ENCODE data around the gene NPAS1.
"Not testable (repeated sequence)": the region's sequence is repeated elsewhere in the genome, so short reads cannot be mapped to it uniquely, and the experiment has no call there.

The NPAS1 gene

DNA sequence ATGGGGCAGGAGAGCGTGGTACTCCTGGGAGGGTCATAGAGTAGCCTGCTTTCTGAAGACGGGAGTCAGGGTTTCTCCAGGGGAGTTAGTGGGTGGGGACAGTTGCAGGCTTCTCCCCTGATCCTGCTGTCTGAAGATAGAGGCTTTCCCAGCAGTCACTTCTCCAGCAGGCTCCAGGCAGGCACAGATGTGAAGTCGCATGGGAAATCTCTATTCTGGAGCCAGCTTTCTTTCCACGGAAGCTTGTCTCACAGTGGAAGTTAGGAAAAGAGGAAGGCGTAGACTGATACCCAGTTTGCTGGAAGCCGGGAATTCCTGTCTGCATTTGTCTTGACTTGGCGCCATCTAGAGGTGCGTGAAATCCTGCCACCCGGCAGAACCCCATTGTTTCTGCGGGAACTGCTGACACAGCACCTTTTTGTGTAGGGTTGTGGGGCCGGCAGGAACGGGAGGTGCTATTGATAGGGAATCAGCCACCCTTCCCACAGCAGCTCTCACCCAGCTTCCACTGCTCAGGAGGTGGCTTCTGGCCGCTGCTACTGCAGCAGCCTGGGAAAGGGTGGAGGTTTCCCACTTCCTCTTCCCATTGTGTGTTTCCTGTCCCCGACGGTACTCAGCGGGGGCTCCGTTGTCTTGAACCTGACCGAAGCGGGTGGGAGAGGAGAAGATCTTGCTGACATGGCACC, 28.5 kb upstream of the NPAS1 start:
- in situ Hi-C loops (cut with MboI; ENCODE audit: low sequenced_read_pairs), result no loop called here

DNA sequence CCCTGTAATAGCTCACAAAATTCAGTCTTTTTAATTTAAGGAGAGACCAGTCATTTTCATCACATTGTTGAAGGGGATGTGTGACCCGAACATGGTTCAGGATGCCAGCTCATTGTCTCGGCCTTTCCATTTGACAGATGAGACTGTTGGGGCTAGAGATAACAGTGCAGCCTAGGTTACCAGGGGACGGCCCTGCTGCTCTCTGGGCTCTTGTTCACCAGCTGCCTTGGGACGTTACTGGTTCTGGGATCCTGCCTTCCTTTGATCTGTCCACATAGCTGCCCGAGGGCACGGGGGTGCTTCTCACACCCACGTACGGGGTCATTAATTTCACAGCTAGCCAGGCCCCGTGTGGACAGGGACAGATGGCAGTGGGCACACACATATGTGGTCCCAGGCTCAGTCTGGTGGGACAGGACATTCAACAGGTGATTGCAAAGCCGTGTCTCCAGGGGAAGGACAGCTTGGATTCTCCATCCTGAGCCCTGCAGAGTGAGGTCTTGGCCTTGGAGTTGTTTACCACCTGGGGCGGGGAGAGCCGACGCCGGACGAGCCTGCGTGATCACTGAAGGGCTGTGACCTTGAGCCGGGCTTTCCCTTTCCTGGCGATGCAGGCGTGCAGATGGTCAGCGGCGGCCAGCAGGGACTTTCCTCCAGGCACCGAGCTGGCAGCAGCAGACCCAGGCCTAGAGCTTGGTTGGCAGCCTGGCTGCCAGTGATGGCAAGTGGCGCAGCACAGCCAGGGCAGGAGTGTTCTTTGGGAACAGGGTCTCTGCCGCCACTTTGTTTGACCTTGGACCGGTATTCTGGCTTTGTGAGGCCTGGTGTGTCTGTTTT, 26.7 kb upstream of the NPAS1 start:
- in situ Hi-C loops (cut with MboI; ENCODE audit: low sequenced_read_pairs), result no loop called here

DNA sequence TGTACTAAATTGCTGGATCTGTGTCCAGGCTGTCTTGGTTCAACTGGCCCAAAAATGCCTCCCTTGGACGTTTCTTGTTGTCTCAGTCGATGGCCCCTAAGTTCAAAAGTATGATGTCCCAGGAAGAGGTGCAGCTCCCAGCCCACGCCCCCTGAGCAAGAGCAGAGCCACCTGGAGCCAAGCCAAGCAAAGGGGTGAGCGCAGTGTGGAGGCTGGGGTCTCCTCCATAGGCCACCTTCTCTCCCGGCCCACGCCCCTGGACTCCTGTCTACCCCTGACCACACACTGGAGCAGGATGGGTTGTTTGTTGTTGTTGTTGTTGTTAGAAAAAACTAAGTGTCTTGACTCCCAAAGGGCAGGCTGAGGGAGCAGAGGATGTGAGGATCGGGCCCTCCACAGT, 26.0 kb upstream of the NPAS1 start:
- in situ Hi-C loops (cut with MboI; ENCODE audit: low sequenced_read_pairs), result no loop called here

DNA sequence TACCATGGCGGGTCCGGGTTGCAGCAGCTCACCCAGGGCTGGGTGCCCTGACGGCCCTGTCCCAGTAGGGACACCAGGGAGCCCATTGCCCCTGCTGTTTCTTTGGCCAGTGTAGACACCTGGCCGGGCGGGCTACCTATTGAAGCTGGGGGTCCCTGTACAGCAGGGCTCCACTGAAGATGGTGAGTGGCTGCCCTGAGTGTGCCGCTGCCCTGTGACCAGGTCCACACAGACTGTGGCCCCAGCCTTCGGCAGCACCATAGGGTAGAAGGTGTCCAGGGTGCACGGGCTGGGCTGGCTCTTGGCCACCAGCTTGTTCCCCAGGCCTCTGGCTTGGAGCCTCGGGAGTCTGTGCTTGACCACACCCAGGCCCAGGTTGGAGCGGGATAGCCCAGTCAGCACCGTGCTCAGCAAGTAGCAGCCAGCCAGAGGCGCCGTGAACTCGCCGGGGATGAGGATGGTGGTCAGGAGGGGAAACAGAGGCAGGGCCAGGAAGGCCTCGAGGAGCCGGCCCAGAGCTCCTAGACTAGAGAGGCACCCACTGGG, 25.4 kb upstream of the NPAS1 start:
- in situ Hi-C loops (cut with MboI; ENCODE audit: low sequenced_read_pairs), result no loop called here

DNA sequence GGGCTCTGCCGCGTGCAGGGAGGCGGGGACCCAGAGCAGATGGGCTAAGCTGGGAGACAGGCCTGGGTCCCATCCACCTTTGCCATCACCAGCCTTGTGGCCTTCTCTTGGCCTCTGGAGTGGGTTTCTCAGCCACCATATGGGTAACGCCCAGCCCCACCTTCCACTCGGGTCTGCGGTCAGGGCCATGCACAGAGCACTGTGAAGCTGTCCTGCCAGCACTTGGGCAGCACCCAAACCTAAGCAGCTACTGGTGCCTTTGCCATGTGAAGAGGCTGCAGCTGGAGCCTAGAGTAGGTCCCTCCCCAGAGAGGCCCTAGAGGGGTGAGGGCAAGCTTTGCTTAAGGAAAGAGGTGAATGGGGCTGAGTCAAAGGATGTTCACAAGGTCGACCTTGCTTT, 24.1 kb upstream of the NPAS1 start:
- in situ Hi-C loops (cut with MboI; ENCODE audit: low sequenced_read_pairs), result no loop called here

DNA sequence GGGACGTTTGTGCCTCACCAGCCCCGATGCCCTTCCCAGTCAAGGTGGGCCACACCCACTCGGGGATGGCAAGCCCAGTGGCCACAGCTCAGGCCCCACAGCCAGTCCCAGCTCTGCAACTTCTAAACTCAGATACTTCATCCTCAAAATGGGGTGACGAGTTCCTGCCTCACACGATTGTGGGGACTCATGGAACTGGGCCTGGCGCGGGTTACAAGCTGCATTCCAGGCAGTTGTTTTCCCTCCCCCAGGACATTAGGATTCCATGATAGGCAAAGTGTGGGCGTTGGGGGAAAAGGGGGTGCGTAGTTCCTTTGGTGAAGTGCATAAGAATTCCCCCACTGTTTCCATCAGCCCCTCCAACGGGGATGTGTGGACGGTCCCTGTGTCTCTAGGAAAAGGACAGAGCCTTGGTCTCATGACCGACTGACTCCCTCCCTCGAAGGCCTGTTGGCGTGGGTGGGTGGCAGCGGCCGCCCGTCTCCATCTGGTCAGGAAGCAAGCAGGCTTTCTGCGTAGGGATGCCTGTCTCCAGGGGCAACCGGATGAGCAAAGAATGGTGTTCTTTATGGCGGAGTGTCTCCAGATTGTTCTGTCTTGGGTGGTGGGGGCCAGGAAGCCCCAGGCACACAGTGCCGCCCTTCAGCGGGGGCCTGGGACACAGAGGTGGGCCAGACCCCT, 21.1 kb upstream of the NPAS1 start:
- in situ Hi-C loops (cut with MboI; ENCODE audit: low sequenced_read_pairs), result no loop called here

DNA sequence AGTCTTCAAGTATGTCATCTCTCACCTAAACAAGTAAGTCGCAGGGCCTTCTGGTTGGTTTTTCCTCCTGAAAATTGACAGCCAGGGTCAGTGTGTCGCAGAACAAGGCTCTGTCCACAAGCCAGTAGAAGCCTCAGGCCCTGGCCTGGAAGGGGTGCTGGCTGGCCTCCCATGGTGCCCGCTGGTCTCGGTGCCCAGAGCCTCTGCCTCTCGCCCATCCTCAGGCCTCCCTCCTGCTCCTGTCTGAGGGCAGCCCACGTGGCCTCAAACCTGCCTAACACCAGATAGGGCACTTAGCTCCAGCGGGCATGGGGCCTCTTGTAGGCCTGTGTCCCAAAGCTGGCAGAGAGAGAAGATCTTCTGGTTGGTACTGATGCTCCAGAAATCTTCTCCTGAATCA, 20.3 kb upstream of the NPAS1 start:
- in situ Hi-C loops (cut with MboI; ENCODE audit: low sequenced_read_pairs), result no loop called here

DNA sequence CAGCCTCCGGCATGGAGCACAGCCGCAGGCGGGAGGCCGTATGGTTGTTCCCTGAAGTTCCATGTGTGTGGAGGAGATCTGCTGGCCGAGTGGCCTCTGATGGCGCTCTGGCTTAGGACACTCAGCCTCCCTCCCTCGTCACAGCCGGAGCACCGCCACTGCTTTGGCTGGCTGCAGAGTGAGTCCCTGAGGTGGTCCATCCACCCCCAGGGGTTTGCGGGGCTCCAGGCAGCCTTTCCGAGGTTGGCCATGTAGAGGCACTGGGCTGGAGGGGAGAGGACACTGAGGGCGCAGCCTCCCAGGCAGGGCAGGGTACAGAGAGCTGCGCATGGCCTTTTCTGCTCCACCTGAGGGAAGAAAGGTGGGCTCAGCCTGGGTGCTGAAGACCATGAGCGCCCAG, 19.8 kb upstream of the NPAS1 start:
- in situ Hi-C loops (cut with MboI; ENCODE audit: low sequenced_read_pairs), result no loop called here

DNA sequence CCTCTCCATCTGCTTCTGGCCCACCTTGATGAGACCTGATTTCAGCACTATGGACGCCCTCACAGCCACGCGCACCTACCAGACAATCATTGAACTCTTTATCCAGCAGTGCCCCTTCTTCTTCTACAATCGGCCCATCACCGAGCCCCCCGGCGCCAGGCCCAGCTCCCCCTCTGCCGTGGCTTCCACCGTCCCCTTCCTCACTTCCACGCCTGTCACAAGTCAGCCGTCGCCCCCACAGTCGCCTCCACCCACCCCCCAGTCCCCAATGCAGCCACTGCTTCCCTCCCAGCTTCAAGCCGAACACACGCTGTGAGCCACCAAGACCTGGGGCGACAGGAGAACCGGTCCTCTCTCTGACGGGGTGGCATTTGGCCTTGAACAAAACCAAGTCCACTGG, 19.3 kb upstream of the NPAS1 start:
- in situ Hi-C loops (cut with MboI; ENCODE audit: low sequenced_read_pairs), result no loop called here

DNA sequence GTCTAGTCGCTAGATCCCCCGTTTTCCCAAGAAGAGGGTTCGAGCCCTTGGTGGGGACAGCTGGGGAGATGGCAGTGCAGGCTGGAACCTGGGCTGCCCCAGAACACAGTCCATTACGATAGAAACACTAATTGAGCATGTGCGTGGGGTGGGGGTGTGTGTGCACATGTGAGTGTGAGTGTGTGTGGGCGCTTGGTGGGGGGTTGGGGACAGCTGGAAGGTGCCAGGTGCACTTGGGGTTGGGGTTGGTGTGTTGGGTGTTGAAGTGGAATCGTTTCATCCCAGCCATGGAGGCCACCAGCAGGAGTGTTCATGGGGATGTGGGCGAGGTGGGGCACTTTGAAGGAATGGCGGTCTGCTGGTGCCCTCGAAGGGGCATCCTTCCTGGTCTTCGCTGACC, 18.1 kb upstream of the NPAS1 start:
- in situ Hi-C loops (cut with MboI; ENCODE audit: low sequenced_read_pairs), result no loop called here

DNA sequence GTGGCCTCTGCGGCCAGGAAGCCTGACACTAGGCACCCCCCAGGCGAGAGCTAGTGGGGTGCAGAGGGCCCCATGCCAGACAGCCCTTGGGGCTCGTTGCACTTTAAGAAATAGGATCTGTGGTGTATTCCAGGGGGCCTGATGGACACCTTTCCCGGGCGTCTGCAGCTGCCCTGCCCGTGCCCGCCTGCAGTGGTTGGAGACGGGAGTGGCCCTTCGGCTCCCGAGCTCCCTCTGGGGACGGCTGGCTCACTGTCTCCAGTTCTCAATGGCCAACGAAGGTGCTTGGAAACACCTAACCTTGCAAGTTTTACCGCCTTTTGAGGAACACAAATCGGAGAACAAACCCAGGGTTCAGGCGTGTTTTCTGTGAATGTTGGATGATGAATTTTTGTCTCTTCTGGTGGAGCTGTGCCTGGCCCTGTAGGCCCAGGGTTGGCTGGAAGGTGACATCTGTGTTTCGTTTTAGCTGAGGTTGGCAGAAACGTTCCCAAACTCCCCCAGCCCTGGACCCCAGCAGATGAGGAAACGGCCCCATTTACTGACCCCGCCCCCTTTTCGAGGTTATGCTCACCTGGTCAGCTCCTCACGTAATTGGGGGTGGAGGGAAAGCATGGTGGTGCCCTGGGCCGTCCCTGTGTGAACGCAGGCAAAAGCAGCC, 17.4 kb upstream of the NPAS1 start:
- in situ Hi-C loops (cut with MboI; ENCODE audit: low sequenced_read_pairs), result no loop called here

DNA sequence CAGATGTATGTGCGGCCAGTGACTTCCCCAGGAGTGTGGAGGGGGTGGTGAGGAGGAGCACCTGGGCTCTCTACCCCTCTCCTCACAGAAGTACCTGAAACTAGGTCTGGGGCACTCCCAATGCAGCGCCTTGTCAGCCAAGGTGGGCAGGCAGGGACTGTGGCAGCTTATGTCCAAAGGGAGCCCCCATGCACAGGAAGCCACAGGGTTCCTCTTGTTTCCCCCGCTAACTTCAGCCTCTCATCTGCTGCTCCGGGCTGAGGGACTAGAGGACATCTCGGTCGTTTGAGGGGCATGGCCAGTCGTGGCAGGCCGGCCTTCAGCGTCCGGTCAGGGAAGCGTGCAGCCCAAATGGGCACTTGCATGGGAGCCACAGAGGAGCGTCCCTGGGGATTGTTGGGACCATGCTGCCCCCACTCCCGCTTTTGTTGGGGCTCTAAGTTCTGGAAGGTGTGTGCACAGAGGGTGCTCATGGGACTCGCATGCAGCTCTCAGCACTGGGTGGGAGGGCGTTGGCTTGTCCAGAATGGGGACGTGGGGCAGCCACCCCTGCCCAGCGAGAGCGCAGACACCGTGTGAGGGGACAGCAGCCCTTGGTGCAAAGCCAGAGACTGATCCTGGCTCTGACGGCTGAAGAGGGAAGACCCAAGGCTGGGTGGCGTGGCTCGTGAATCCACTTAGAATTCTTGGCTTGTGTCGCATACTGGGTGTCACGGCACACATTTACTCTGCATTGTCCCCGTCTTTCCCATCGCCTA, 16.6 kb upstream of the NPAS1 start:
- in situ Hi-C loops (cut with MboI; ENCODE audit: low sequenced_read_pairs), result no loop called here

DNA sequence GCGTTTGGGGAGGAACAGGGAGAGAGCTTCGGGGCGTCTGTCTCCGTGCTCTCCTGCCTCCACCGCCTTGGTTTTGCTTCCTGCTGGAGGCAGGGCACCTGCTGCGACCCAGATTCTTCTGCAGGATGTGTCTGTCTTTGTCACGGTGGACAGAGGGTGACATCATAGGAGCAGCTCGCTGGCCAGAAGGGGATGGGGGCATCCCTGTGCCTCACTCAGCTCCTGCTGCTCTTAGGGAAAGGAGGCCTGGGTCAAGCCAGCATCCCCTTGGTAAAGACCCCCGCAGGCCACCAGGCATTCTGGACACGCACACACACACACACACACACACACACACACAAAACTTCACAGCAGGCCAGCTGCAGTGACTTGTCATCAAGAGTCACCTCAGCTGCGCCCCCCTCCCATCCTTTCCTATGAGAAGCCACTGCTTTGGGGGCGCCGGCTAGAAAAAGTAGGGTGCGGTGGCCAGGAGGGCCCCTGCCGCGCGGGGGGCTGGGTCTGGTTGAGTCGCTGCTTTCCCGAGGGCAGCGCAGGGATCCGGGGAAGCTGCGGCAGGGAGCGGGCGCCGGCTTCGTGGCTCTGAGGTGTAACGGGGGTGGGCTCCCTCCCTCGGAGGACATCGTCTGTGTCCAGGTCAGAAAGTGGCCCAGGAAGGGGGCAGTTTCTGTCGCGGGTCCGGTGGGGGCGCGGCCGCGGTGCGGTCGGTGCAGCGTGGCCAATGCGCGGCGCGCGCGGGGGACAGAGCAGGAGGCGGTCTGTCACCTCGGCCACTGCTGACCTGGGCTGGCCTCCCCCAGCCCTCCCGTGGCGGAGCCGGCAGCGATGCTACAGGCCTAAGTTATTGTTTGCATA, 15.8 kb upstream of the NPAS1 start:
- in situ Hi-C loops (cut with MboI; ENCODE audit: low sequenced_read_pairs), result no loop called here

DNA sequence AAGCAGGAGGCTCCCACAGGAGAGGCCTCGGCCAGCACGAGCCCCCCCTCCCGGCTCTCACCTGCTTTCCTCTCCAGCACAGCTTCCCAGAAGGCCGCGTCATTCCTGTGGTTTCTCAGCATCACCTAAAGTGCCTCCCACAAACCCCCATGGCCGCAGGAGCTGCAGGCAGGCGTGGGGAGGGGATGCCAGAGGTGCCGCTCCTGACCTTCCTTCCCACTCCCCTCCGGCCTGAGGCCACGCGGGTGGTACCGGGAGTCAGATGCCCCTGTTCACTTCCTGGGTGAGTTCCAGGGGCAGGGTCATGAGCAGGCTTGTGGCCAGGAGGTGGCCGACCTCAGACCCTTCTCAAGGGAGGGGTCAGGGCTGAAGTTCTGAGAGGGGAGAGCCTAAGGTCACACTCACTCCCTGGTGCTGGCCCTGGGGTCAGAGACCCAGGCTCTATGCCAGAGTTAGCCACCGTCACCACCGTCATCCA, 14.4 kb upstream of the NPAS1 start:
- in situ Hi-C loops (cut with MboI; ENCODE audit: low sequenced_read_pairs), result no loop called here

DNA sequence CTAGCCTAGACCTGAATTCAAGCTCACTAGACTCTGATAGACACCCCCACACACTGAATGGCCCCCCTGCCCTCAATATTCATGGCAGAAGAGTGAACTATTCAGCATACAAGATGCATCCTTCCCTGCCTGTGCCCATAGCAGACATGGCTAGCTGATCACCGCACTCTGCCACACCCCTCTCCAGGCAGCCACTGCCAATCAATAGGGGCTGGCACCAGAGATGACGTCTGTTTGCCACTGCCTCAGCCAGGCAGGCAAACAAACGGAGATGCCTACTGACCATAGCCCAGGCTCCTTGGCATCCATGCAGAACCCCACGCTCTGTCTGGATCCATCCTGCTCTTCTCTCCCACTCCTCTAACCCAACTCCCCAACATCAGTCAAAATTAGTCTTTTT, 13.8 kb upstream of the NPAS1 start:
- in situ Hi-C loops (cut with MboI; ENCODE audit: low sequenced_read_pairs), result no loop called here

DNA sequence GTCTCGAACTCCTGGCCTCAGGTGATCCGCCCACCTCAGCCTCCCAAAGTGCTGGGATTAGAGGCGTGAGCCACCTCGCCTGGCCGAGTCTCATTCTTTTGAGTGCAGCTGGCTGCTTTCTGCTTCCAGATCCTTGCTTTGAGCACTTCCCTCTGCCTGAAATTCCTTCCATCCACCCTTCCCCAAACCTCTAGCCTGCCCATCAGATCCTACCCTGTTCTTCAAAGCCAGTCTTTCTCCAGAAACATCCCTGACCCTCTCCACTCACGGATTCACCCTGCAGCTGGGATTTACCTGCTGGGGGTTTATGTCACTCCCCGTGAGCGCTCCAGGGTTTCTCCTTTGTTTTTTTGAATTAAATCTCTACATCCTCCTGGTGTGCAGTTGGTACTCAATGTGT, 13.1 kb upstream of the NPAS1 start:
- in situ Hi-C loops (cut with MboI; ENCODE audit: low sequenced_read_pairs), result no loop called here

DNA sequence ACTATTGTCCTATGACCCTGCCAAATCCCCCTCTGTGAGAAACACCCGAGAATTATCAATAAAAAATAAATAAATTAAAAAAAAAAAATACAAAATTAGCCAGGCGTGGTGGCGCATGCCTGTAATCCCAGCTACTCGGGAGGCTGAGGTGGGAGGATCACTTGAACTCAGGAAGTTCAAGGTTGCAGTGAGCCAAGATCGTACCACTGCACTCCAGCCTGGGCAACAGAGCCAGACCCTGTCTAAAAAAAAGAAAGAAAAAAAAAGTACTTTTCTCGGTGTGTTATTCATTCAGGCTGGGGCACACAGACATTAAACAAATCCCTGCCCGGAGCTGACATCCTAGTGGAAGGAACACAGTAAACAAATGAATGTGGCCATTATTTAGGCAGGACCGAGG, 9.1 kb upstream of the NPAS1 start:
- in situ Hi-C loops (cut with MboI; ENCODE audit: low sequenced_read_pairs), result not testable (repeated sequence)

DNA sequence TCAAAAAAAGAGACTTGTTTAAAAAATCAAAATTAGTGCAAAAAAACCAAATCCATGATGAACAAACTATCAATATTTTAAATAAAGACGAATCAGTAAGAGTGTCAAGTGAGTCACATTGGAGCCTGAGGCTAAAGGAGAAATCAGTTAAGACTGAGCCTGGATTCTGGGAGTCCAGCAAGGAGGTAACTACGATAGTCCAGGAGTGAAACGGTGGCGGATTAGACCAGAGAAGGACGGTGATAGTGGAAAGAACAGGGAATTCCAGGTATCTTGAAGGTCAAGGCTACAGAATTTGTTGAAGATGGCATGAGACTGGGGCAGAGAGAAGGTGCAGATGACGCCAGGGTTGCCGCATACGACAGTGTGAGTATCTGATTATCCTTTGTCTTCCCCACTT, 7.0 kb upstream of the NPAS1 start:
- in situ Hi-C loops (cut with MboI; ENCODE audit: low sequenced_read_pairs), result no loop called here

DNA sequence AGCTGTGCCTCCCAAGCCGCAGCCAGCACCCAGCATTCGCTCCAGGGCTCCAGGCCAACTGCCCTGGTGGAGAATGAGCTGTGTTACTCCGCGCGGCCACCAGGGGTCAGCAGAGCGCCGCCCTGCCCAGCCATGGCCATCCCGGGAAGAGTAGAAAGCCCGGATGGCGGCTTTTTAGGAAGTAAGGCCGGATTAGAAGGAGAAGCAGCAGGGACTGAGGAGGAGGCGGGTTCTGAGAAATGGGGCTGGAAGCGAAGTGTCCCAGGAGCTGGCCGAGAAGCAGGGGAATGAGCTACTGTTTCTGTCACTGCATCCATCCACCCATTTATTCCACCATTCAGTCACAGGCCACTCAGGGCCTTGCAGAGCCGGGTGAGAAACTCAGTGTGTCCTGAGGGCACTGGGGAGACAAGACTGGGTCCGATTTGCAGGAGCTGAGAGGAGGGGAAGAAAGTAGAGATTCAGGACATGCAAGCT, 6.6 kb upstream of the NPAS1 start:
- in situ Hi-C loops (cut with MboI; ENCODE audit: low sequenced_read_pairs), result no loop called here
